Motor neuron (in vitro differentiated cells): ENCODE measurements around the gene ATF7. TPM values are rescaled to one million over a fixed set of nuclear protein-coding genes. Genes with fewer than 3 reads are reported as not detected.

Source experiments
- ATAC-seq, 8 experiments: fragments of 200-7000 bp; cut with Tn5 transposase; replicated peaks in 6 of 8; 2 replicates each; pipeline ENCODE4 v1.8.0; 2021; ENCODE audit warnings: mild to moderate bottlenecking in 8 of 8, moderate library complexity in 8 of 8
- H3K27ac ChIP-seq, 2 donors: fragments of 250-450 bp; sonication (Bioruptor Pico); 2 replicates each; pipeline ENCODE4 v1.9.0; 2021; ENCODE audit warnings: antibody characterized with exemption in 2 of 2, mild to moderate bottlenecking in 2 of 2, moderate library complexity in 1 of 2
- H3K4me1 ChIP-seq, 2 donors: fragments of 250-450 bp; sonication (Bioruptor Pico); replicated peaks in 1 of 2; 2 replicates each; pipeline ENCODE4 v1.6.1; 2021; ENCODE audit warnings: antibody characterized with exemption in 2 of 2, mild to moderate bottlenecking in 2 of 2, moderate library complexity in 1 of 2
- H3K4me3 ChIP-seq, 5 donors: fragments of 250-450 bp; sonication (Bioruptor Pico); 2 replicates each; pipeline ENCODE4 v1.9.0; 2021; ENCODE audit warnings: antibody characterized with exemption in 5 of 5, mild to moderate bottlenecking in 5 of 5, moderate library complexity in 4 of 5
- WGBS, 10 experiments: fragments of 450-650 bp; shearing (Covaris generic); methylation state at CpG; one replicate each; pipeline ENCODE4 v1.0.0; 2022; 5-methylcytosine and 5-hydroxymethylcytosine counted together
- in situ Hi-C, 9 experiments: fragments of 400-800 bp; cut with MboI; loops; one replicate each; pipeline ENCODE4 v1.15.0; 2021; ENCODE audit warnings: low sequenced_read_pairs in 9 of 9, low pct_unique_long_range_greater_than_20kb in 2 of 9; ENCODE audit not compliant: unreplicated experiment in 9 of 9
- total RNA-seq, 8 experiments: library from RNA; unstranded; fragments of 300-600 nt; gene quantifications; 2 replicates each; pipeline versions ENCODE4 v1.2.3 to v1.2.4, GENCODE V29; 2022

Gene ATF7
- total RNA-seq, 8 experiments from 2014 or later, result 7.9 to 37.7 (median 12.5) TPM

- ATAC-seq, result no peak
- Histone ChIP-seq H3K4me1 (peaks cover 7 to 8% of the 10 kb centered on the region in 2 donors), H3K27ac (no peak overlapping the region), H3K4me3 (no peak overlapping the region)
- 50 to 100% (median 100%) methylated on average over 1 to 2 of the region's 19 CpGs; no CpG with 5 or more reads in 7 of the 10 experiments for WGBS, 10 experiments
- in situ Hi-C loops, result loop anchor here in 2 of 9 experiments (25.0 kb wide), 1 partner anchor 169 kb away; the partner anchor contains the start of gene SP7 (in 2 of the 2)
Observed at GRCh38 chr12:53505555-53506449, 120.4 kb downstream of the ATF7 start.

- no peak for ATAC-seq
- WGBS, 10 experiments, result 53 to 100% (median 82%) methylated on average over 1 to 8 of the region's 10 CpGs; no CpG with 5 or more reads in 4 of the 10 experiments
- in situ Hi-C loops, result loop anchor here in 2 of 9 experiments (25.0 kb wide), 1 partner anchor 168 kb away; the partner anchor contains the start of gene SP7 (in 2 of the 2)
- no peak overlapping the region for H3K27ac ChIP-seq
- no peak overlapping the region for H3K4me3 ChIP-seq
- peaks cover 7 to 8% of the 10 kb centered on the region in 2 donors for H3K4me1 ChIP-seq
Observed at GRCh38 chr12:53505086-53505485, 121.1 kb downstream of the ATF7 start.

- H3K4me3 ChIP-seq, result no peak overlapping the region
- ATAC-seq, result no peak
- H3K27ac ChIP-seq, result no peak overlapping the region
- 20 to 100% (median 84%) methylated on average over 1 to 6 of the region's 14 CpGs; no CpG with 5 or more reads in 2 of the 10 experiments for WGBS, 10 experiments
- in situ Hi-C loops, result loop anchor here in 2 of 9 experiments (25.0 kb wide), 1 partner anchor 167 kb away; the partner anchor contains the start of gene SP7 (in 2 of the 2)
- H3K4me1 ChIP-seq, result peaks cover 7 to 8% of the 10 kb centered on the region in 2 donors
Observed at GRCh38 chr12:53504004-53504920, 121.9 kb downstream of the ATF7 start.

- Histone ChIP-seq H3K4me1 (peaks cover 11 to 12% of the 10 kb centered on the region in 2 donors), H3K4me3 (no peak overlapping the region), H3K27ac (no peak overlapping the region)
- in situ Hi-C loops, result loop anchor here in 2 of 9 experiments (25.0 kb wide), 1 partner anchor 166 kb away; the partner anchor contains the start of gene SP7 (in 2 of the 2)
- 30 to 86% methylated on average over 1 to 2 of the region's 10 CpGs; no CpG with 5 or more reads in 8 of the 10 experiments for WGBS, 10 experiments
- ATAC-seq, result no peak
Observed at GRCh38 chr12:53502983-53503728, 123.0 kb downstream of the ATF7 start.

- 67 to 90% (median 81%) methylated on average over 1 to 6 of the region's 9 CpGs; no CpG with 5 or more reads in 4 of the 10 experiments for WGBS, 10 experiments
- H3K4me3 ChIP-seq, result no peak overlapping the region
- H3K27ac ChIP-seq, result no peak overlapping the region
- in situ Hi-C loops, result loop anchor here in 2 of 9 experiments (25.0 kb wide), 1 partner anchor 165 kb away; the partner anchor contains the start of gene SP7 (in 2 of the 2)
- peaks cover 12% of the 10 kb centered on the region in 2 donors for H3K4me1 ChIP-seq
- ATAC-seq, result no peak
Observed at GRCh38 chr12:53502331-53502730, 123.9 kb downstream of the ATF7 start.

- ATAC-seq, result no peak
- Histone ChIP-seq H3K27ac (peak overlapping the region; percentile 98 to 99), H3K4me1 (peaks cover 12 to 13% of the 10 kb centered on the region in 2 donors), H3K4me3 (peak overlapping the region; percentile 56 to 80 (median 60))
- WGBS, 10 experiments, result 0 to 100% (median 77%) methylated on average over 1 to 6 of the region's 10 CpGs; no CpG with 5 or more reads in 2 of the 10 experiments
- in situ Hi-C loops, result loop anchor here in 2 of 9 experiments (25.0 kb wide), 1 partner anchor 164 kb away; the partner anchor contains the start of gene SP7 (in 2 of the 2)
Observed at GRCh38 chr12:53501615-53502181, 124.5 kb downstream of the ATF7 start.

- 0 to 3% (median 0%) methylated on average over 4 to 22 of the region's 74 CpGs; no CpG with 5 or more reads in 5 of the 10 experiments for WGBS, 10 experiments
Observed at GRCh38 chr12:53500776-53501614, 125.2 kb downstream of the ATF7 start, which contains the start of gene TARBP2. Gene TARBP2, plus strand, starts transcription at chr12:53501283. Its CDS starts 126 bp downstream, at chr12:53501409.

GRCh38 chr12:53500142-53500775, 125.9 kb downstream of the ATF7 start:
- in situ Hi-C loops, result loop anchor here in 2 of 9 experiments (25.0 kb wide), 1 partner anchor 163 kb away; the partner anchor contains the start of gene SP7 (in 2 of the 2)
- 0 to 16% (median 4%) methylated on average over 2 to 13 of the region's 17 CpGs; no CpG with 5 or more reads in 3 of the 10 experiments for WGBS, 10 experiments
- peak in 2 of 8 experiments; percentile 7 to 9 for ATAC-seq

More at GRCh38 chr12:53500776-53501614, 125.2 kb downstream of the ATF7 start, which contains the start of gene TARBP2:
- Histone ChIP-seq H3K27ac (peak within 1 kb of the TSS; percentile 98 to 99), H3K4me3 (peak within 1 kb of the TSS; percentile 56 to 80 (median 62)), H3K4me1 (peaks cover 16 to 20% of the 10 kb centered on the region in 2 donors)
- in situ Hi-C loops, result loop anchor here in 2 of 9 experiments (25.0 kb wide), 1 partner anchor 164 kb away; the partner anchor contains the start of gene SP7 (in 2 of the 2)
- ATAC-seq, result peak; percentile 66 to 82 (median 79)

GRCh38 chr12:53499266-53500141, 126.7 kb downstream of the ATF7 start, which contains the start of gene MAP3K12:
Gene MAP3K12, minus strand, starts transcription at chr12:53499458. Its CDS starts 12,067 bp downstream, at chr12:53487391.
- in situ Hi-C loops, result loop anchor here in 2 of 9 experiments (25.0 kb wide), 1 partner anchor 162 kb away; the partner anchor contains the start of gene SP7 (in 2 of the 2)
- H3K4me1 ChIP-seq, result peaks cover 19 to 24% of the 10 kb centered on the region in 2 donors
- 0 to 14% (median 0%) methylated on average over 1 to 6 of the region's 51 CpGs for WGBS, 10 experiments
- peak; percentile 1 to 26 (median 15) for ATAC-seq
- peak within 1 kb of the TSS; percentile 56 to 80 (median 62) for H3K4me3 ChIP-seq
- H3K27ac ChIP-seq, result peak within 1 kb of the TSS; percentile 77 to 93

More at GRCh38 chr12:53500142-53500775, 125.9 kb downstream of the ATF7 start:
- Histone ChIP-seq H3K27ac (peak overlapping the region; percentile 77 to 93), H3K4me1 (peaks cover 17 to 24% of the 10 kb centered on the region in 2 donors), H3K4me3 (peak overlapping the region; percentile 56 to 80 (median 62))
